ENCODE data around the gene TNRC18.
"Not testable (repeated sequence)": the region's sequence is repeated elsewhere in the genome, so short reads cannot be mapped to it uniquely, and the experiment has no call there.

TNRC18 gene

GRCh38 chr7:5287802-5288201 is 135.8 kb downstream of the TNRC18 start:
- H3K79me1 ChIP-seq (ENCODE audit: low read length): no peaks in the 10 kb centered on the region
- no CpG with 5 or more reads among the region's 19 CpGs for WGBS (ENCODE audit: extremely low coverage, insufficient coverage, low lambda C conversion rate)
- no peaks in the 10 kb centered on the region for H3K79me2 ChIP-seq (ENCODE audit: control insufficient read depth, insufficient read depth, low read length)
- H2BK15ac ChIP-seq (replicated peaks; ENCODE audit: low read depth): no peak overlapping the region
- H2AK5ac ChIP-seq (ENCODE audit: low read length): no peak overlapping the region
- H4K8ac ChIP-seq (ENCODE audit: low read depth, low read length): no peak overlapping the region
- H3K4ac ChIP-seq (ENCODE audit: low read depth, low read length): no peak overlapping the region
- no peak for DNase-seq
- no peak overlapping the region for H4K5ac ChIP-seq (ENCODE audit: low read length)
- H3K36me3 ChIP-seq (ENCODE audit: control insufficient read depth, insufficient read depth, low read length): no peaks in the 10 kb centered on the region
- H2BK120ac ChIP-seq (ENCODE audit: low read depth, low read length): no peak overlapping the region
- no peak overlapping the region for H3K4me3 ChIP-seq (ENCODE audit: low read length)
- H2BK5ac ChIP-seq (ENCODE audit: low read length): no peak overlapping the region
- no peaks in the 10 kb centered on the region for H3K4me1 ChIP-seq (ENCODE audit: control insufficient read depth, low read depth, low read length)
- no peak overlapping the region for H3K23ac ChIP-seq (ENCODE audit: low read length)
- no peak overlapping the region for H3K27ac ChIP-seq (ENCODE audit: low read depth, low read length)
- H3K9ac ChIP-seq (ENCODE audit: low read length): no peak overlapping the region
- no peak overlapping the region for H3K4me2 ChIP-seq (ENCODE audit: low read length)
- H3K18ac ChIP-seq (ENCODE audit: low read length): no peak overlapping the region
- H3K56ac ChIP-seq (ENCODE audit: low read length): no peak overlapping the region
- no peaks in the 10 kb centered on the region for H3K27me3 ChIP-seq (ENCODE audit: insufficient read depth, low read length, poor library complexity)

DNA sequence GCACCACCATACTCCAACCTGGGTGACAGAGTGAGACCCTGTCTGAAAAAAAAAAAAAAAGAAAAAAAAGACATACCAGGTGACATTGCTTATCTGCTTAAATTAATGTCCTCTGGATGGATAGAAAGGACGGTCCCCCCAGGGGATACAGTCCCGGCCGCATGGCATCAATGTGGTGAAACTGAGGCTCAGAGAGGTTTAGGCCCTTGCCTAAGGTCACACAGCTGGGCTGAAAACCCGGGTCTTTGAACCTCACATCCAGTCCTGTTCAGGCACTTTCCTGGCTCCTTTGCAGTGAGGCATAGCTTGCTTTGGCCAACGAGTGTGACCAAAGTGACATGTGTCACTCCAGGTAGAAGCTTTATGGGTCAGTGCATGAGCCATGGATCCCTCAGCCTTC is 136.3 kb downstream of the TNRC18 start:
- not testable (repeated sequence) for H4K8ac ChIP-seq (ENCODE audit: low read depth, low read length); H4K5ac ChIP-seq (ENCODE audit: low read length); H3K18ac ChIP-seq (ENCODE audit: low read length); H2BK120ac ChIP-seq (ENCODE audit: low read depth, low read length); DNase-seq; H3K27ac ChIP-seq (ENCODE audit: low read depth, low read length); H3K79me1 ChIP-seq (ENCODE audit: low read length); H3K4me1 ChIP-seq (ENCODE audit: control insufficient read depth, low read depth, low read length); H2BK5ac ChIP-seq (ENCODE audit: low read length); H3K56ac ChIP-seq (ENCODE audit: low read length); H3K4me2 ChIP-seq (ENCODE audit: low read length); H3K36me3 ChIP-seq (ENCODE audit: control insufficient read depth, insufficient read depth, low read length); H3K79me2 ChIP-seq (ENCODE audit: control insufficient read depth, insufficient read depth, low read length); H2AK5ac ChIP-seq (ENCODE audit: low read length); H3K27me3 ChIP-seq (ENCODE audit: insufficient read depth, low read length, poor library complexity); H3K4ac ChIP-seq (ENCODE audit: low read depth, low read length); H3K9ac ChIP-seq (ENCODE audit: low read length); H2BK15ac ChIP-seq (replicated peaks; ENCODE audit: low read depth); H3K23ac ChIP-seq (ENCODE audit: low read length); H3K4me3 ChIP-seq (ENCODE audit: low read length)
- no CpG with 5 or more reads among the region's 5 CpGs for WGBS (ENCODE audit: extremely low coverage, insufficient coverage, low lambda C conversion rate)

DNA sequence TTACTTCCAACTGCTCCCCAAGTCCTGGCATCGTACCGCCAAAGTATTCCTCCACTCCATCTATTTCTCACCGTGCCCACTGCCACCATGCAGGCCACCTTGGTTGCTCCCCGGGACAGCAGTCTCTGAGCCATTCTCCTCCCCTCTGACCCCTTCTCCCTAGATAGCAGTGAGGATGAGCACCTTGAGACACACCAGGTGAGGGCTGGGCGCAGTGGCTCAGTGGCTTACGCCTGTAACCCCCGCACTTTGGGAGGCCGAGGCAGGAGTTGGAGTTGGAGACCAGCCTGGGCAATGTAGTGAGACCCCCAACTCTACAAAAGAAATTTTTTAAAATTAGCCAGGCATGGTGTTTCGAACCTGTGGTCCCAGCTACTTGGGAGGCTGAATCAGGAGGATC is 136.7 kb downstream of the TNRC18 start:
- no peak overlapping the region for H3K4me3 ChIP-seq (ENCODE audit: low read length)
- H3K56ac ChIP-seq (ENCODE audit: low read length): no peak overlapping the region
- no peak overlapping the region for H3K23ac ChIP-seq (ENCODE audit: low read length)
- H3K27me3 ChIP-seq (ENCODE audit: insufficient read depth, low read length, poor library complexity): no peaks in the 10 kb centered on the region
- WGBS (ENCODE audit: extremely low coverage, insufficient coverage, low lambda C conversion rate): no CpG with 5 or more reads among the region's 9 CpGs
- DNase-seq: no peak
- no peak overlapping the region for H2BK15ac ChIP-seq (replicated peaks; ENCODE audit: low read depth)
- no peak overlapping the region for H4K8ac ChIP-seq (ENCODE audit: low read depth, low read length)
- H3K18ac ChIP-seq (ENCODE audit: low read length): no peak overlapping the region
- H3K9ac ChIP-seq (ENCODE audit: low read length): no peak overlapping the region
- no peaks in the 10 kb centered on the region for H3K79me2 ChIP-seq (ENCODE audit: control insufficient read depth, insufficient read depth, low read length)
- H3K4ac ChIP-seq (ENCODE audit: low read depth, low read length): no peak overlapping the region
- H2BK5ac ChIP-seq (ENCODE audit: low read length): no peak overlapping the region
- H3K4me1 ChIP-seq (ENCODE audit: control insufficient read depth, low read depth, low read length): no peaks in the 10 kb centered on the region
- H3K4me2 ChIP-seq (ENCODE audit: low read length): no peak overlapping the region
- H3K27ac ChIP-seq (ENCODE audit: low read depth, low read length): no peak overlapping the region
- no peak overlapping the region for H4K5ac ChIP-seq (ENCODE audit: low read length)
- H3K79me1 ChIP-seq (ENCODE audit: low read length): no peaks in the 10 kb centered on the region
- no peaks in the 10 kb centered on the region for H3K36me3 ChIP-seq (ENCODE audit: control insufficient read depth, insufficient read depth, low read length)
- H2BK120ac ChIP-seq (ENCODE audit: low read depth, low read length): no peak overlapping the region
- H2AK5ac ChIP-seq (ENCODE audit: low read length): no peak overlapping the region

DNA sequence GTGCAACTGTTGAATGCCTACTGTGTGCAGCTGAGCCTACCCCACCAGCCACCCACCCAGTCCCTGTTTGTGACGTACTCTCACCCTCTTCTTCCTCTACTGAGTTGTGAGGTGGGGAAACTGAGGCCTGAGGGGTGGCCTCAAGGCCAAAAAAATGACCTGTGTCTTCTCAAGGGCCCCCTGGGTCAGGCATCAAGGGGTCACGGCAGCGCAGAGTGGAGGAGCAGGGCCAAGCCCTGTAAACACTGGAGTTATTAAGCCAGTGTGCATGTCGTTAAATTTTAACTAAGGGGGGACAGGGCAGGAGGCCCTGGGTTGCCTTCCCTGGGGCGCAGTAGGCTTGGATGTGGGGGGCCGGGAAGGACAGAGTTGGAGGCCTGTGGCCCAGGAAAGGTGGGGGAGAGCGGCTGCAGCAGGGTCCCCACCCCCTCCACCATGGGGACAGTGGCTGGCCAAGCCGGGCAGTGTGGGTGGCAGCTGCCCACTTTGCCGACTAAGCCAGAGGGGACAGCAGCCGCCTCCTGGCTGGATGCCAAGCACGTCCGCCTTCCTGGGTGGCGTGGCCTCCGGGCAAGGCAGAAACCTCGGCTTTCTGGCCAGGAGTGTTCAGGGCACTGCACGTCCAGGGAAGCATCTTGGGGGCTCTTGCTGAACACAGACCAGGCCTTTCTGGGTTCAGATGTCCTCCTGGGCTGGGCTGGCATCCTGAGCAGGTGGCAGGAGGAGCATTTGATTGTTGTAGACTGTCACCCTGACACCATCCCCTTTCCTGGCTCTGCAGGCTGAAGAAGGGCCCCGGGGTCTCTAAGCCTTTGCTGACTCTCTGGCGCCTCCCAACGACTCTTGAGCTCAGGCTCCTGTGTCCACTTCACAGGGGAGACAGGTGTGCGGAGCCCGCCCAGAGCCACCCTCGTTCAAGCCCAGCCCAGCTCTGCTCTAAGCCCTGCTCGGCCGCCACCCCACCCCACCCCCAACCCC is 139.0 kb downstream of the TNRC18 start:
- Histone ChIP-seq H2BK5ac (ENCODE audit: low read length) (no peak overlapping the region), H3K23ac (ENCODE audit: low read length) (no peak overlapping the region), H3K56ac (ENCODE audit: low read length) (no peak overlapping the region), H3K27me3 (ENCODE audit: insufficient read depth, low read length, poor library complexity) (no peaks in the 10 kb centered on the region), H3K18ac (ENCODE audit: low read length) (no peak overlapping the region), H3K4me2 (ENCODE audit: low read length) (no peak overlapping the region), H2AK5ac (ENCODE audit: low read length) (no peak overlapping the region), H3K27ac (ENCODE audit: low read depth, low read length) (no peak overlapping the region), H3K79me1 (ENCODE audit: low read length) (no peaks in the 10 kb centered on the region), H3K9ac (ENCODE audit: low read length) (no peak overlapping the region), H2BK15ac (replicated peaks; ENCODE audit: low read depth) (no peak overlapping the region), H2BK120ac (ENCODE audit: low read depth, low read length) (no peak overlapping the region), H3K4me3 (ENCODE audit: low read length) (no peak overlapping the region), H4K8ac (ENCODE audit: low read depth, low read length) (no peak overlapping the region), H3K79me2 (ENCODE audit: control insufficient read depth, insufficient read depth, low read length) (no peaks in the 10 kb centered on the region), H3K4me1 (ENCODE audit: control insufficient read depth, low read depth, low read length) (no peaks in the 10 kb centered on the region), H3K36me3 (ENCODE audit: control insufficient read depth, insufficient read depth, low read length) (no peaks in the 10 kb centered on the region), H3K4ac (ENCODE audit: low read depth, low read length) (no peak overlapping the region), H4K5ac (ENCODE audit: low read length) (no peak overlapping the region)
- WGBS (ENCODE audit: extremely low coverage, insufficient coverage, low lambda C conversion rate): no CpG with 5 or more reads among the region's 24 CpGs
- peak; percentile 86 for DNase-seq

DNA sequence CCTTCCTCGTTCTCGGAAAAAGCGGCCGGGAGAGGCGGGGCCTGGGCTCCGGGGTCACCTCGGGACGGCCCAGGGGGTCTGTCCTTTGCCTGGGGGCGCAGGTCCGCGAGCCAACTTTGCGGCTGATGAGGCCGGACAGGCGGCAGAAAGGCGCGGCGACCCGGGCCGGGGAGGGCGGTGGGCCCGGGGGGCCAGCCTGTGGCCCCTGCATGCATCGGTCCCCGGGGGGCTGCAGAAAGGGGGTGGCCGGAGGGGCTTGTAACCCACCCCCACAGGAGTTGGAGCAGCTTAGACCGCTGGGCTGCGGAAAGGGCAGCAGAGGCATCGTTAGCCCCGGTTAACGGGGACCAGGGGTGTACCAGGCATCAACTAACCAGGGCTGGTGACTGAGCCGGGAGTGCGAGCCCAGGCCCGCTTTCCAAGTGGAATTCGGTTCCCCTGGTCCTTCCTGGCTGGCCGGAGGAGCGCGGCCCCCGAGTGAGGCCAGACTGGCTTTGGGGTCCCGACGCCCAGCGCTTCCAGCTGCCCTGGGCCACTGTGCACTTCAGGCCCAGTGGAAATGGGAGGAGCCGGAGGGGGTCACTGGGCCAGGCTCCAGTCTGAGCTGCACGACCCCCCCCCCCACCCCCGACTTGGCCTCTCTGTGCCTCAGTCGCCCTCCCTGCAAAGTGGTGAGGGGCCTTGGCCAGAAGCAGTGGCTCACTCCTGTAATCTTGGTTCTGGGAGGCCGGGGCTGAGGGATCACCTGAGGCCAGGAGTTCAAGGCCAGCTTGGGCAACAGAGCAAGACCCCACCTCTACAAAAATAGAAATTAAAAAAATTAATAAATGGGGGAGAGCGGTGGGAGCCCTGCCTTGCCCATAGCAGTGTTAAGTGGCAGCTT is 140.0 kb downstream of the TNRC18 start:
- no peak overlapping the region for H3K4ac ChIP-seq (ENCODE audit: low read depth, low read length)
- no peak overlapping the region for H3K4me3 ChIP-seq (ENCODE audit: low read length)
- H2AK5ac ChIP-seq (ENCODE audit: low read length): no peak overlapping the region
- H3K4me2 ChIP-seq (ENCODE audit: low read length): peak overlapping the region; percentile 50
- H3K79me2 ChIP-seq (ENCODE audit: control insufficient read depth, insufficient read depth, low read length): no peaks in the 10 kb centered on the region
- no peak overlapping the region for H2BK15ac ChIP-seq (replicated peaks; ENCODE audit: low read depth)
- no CpG with 5 or more reads among the region's 46 CpGs for WGBS (ENCODE audit: extremely low coverage, insufficient coverage, low lambda C conversion rate)
- no peaks in the 10 kb centered on the region for H3K79me1 ChIP-seq (ENCODE audit: low read length)
- no peak overlapping the region for H2BK120ac ChIP-seq (ENCODE audit: low read depth, low read length)
- no peak overlapping the region for H3K23ac ChIP-seq (ENCODE audit: low read length)
- H3K27me3 ChIP-seq (ENCODE audit: insufficient read depth, low read length, poor library complexity): no peaks in the 10 kb centered on the region
- H3K9ac ChIP-seq (ENCODE audit: low read length): peak overlapping the region; percentile 38
- no peak overlapping the region for H2BK5ac ChIP-seq (ENCODE audit: low read length)
- H4K8ac ChIP-seq (ENCODE audit: low read depth, low read length): no peak overlapping the region
- DNase-seq: no peak
- H3K36me3 ChIP-seq (ENCODE audit: control insufficient read depth, insufficient read depth, low read length): no peaks in the 10 kb centered on the region
- H4K5ac ChIP-seq (ENCODE audit: low read length): no peak overlapping the region
- H3K27ac ChIP-seq (ENCODE audit: low read depth, low read length): no peak overlapping the region
- H3K18ac ChIP-seq (ENCODE audit: low read length): peak overlapping the region; percentile 44
- peak overlapping the region; percentile 64 for H3K56ac ChIP-seq (ENCODE audit: low read length)
- H3K4me1 ChIP-seq (ENCODE audit: control insufficient read depth, low read depth, low read length): no peaks in the 10 kb centered on the region
